Astrocyte of the cerebellum (primary cell): Measurements from ENCODE around the gene SLC26A3.

Source experiments
- DNase-seq: peaks from one replicate; pipeline ENCODE4 v3.0.0-alpha.2; 2011; ENCODE audit warnings: low read depth
- H3K4me3 ChIP-seq: 2 replicates; pipeline ENCODE4 v1.5.1; 2011; ENCODE audit warnings: mild to moderate bottlenecking, low read depth, low read length, moderate library complexity
- CTCF ChIP-seq: IDR thresholded peaks from 2 replicates; pipeline ENCODE4 v1.5.1; 2012; ENCODE audit warnings: low read length, low read depth, moderate library complexity, mild to moderate bottlenecking; ENCODE audit errors: missing control alignments
- in situ Hi-C: cut with HindIII; loops from 2 replicates; pipeline ENCODE4 v1.10.0; 2017; ENCODE audit warnings: low sequenced_read_pairs

Gene SLC26A3

GRCh38 chr7:107744345-107744750, 58.7 kb downstream of the SLC26A3 start:
- in situ Hi-C loops = loop anchor here (10.0 to 25.0 kb wide), 2 partner anchors 130 to 557 kb away; no protein-coding TSS in a partner anchor
- no peak for DNase-seq
- no peak for TF ChIP-seq CTCF
- H3K4me3 ChIP-seq = peak overlapping the region; percentile 91

GRCh38 chr7:107743567-107744344, 59.3 kb downstream of the SLC26A3 start, which contains the start of gene CBLL1:
Gene CBLL1, plus strand, starts transcription at chr7:107744142. Its CDS starts 22 bp downstream, at chr7:107744164.
- DNase-seq = peak; percentile 92
- in situ Hi-C loops = loop anchor here (10.0 to 25.0 kb wide), 2 partner anchors 131 to 556 kb away; no protein-coding TSS in a partner anchor
- peak within 1 kb of the TSS; percentile 91 for H3K4me3 ChIP-seq
- TF ChIP-seq CTCF = peak; percentile 84

GRCh38 chr7:107742678-107743566, 60.1 kb downstream of the SLC26A3 start:
- no peak for DNase-seq

GRCh38 chr7:107728276-107728675, 74.7 kb downstream of the SLC26A3 start:
- DNase-seq = no peak
- in situ Hi-C loops = loop anchor here (5.0 to 25.0 kb wide), 2 partner anchors 266 to 541 kb away; no protein-coding TSS in a partner anchor
- no peak overlapping the region for H3K4me3 ChIP-seq
- TF ChIP-seq CTCF = no peak

More at GRCh38 chr7:107742678-107743566, 60.1 kb downstream of the SLC26A3 start:
- in situ Hi-C loops = loop anchor here (10.0 to 25.0 kb wide), 2 partner anchors 132 to 556 kb away; no protein-coding TSS in a partner anchor
- peak overlapping the region; percentile 91 for H3K4me3 ChIP-seq
- TF ChIP-seq CTCF = no peak

- in situ Hi-C loops = loop anchor here (5.0 to 25.0 kb wide), 2 partner anchors 264 to 539 kb away; no protein-coding TSS in a partner anchor
- no peak overlapping the region for H3K4me3 ChIP-seq
- DNase-seq = no peak
- TF ChIP-seq CTCF = no peak
Measured at GRCh38 chr7:107726356-107727130, 76.5 kb downstream of the SLC26A3 start.
